GM23338 (cell line): Measurements from ENCODE around the gene UNC5A.

Experiments
- EZH2 ChIP-seq: fragments of 200-600 bp; sonication (generic); IDR thresholded peaks from one replicate; pipeline ENCODE4 v1.8.0; 2017; ENCODE audit warnings: antibody characterized with exemption, mild to moderate bottlenecking, low read depth; ENCODE audit not compliant: unreplicated experiment
- POLR2AphosphoS5 ChIP-seq: IDR thresholded peaks from 2 replicates; pipeline ENCODE4 v1.6.1; 2016; ENCODE audit warnings: antibody characterized with exemption, low read depth

DNA sequence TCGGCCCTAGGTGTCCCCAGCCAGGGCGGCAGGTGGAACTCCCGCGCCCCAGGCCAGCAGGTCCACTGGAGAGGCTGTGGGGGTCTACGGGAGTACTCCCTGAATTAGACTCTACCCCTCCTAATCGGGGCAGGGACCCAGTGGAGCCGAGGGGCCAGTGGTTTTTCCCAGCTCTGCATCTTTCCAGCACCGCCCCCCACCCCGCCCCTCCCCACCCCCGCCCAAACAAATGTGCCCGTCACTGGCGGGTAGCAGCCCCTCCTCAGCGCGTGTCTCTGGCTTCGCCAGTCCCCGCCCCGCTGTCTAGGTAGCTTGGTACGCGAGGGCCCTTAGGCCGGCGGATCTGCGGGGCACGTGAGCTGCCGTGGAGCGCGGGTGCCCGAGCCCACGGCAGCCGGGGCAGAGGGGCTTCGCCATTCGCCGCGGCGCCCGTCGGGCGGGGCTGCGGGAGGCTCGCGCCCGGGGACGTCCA lies 7.0 kb downstream of the UNC5A start:
- TF ChIP-seq EZH2 = no peak
- no peak for TF ChIP-seq POLR2AphosphoS5
